A204.1 (cell line): ENCODE measurements around the gene IQCK.

Source experiments
- FAIRE-seq: peaks from 2 replicates; lab custom pipeline; 2012; peaks lifted over from hg19 to GRCh38; lab: Jason Lieb, UNC

IQCK gene

GRCh38 chr16:19837331-19837980 lies 119.4 kb downstream of the IQCK start:
- FAIRE-seq = no peak

GRCh38 chr16:19837984-19838707 lies 120.1 kb downstream of the IQCK start:
- FAIRE-seq = no peak

GRCh38 chr16:19840524-19841110 lies 122.5 kb downstream of the IQCK start:
- FAIRE-seq = no peak

GRCh38 chr16:19841184-19841583 lies 123.1 kb downstream of the IQCK start:
- FAIRE-seq = no peak

GRCh38 chr16:19842426-19843157 lies 124.5 kb downstream of the IQCK start:
- FAIRE-seq = no peak

GRCh38 chr16:19843371-19843770 lies 125.3 kb downstream of the IQCK start:
- no peak for FAIRE-seq

- no peak for FAIRE-seq
Observed at GRCh38 chr16:19844945-19845641, 127.0 kb downstream of the IQCK start.

- no peak for FAIRE-seq
Observed at GRCh38 chr16:19846436-19846835, 128.4 kb downstream of the IQCK start.

- no peak for FAIRE-seq
Observed at GRCh38 chr16:19848756-19849155, 130.7 kb downstream of the IQCK start.

- no peak for FAIRE-seq
Observed at GRCh38 chr16:19850131-19850817, 132.2 kb downstream of the IQCK start.

- no peak for FAIRE-seq
Observed at GRCh38 chr16:19851476-19851875, 133.4 kb downstream of the IQCK start.

GRCh38 chr16:19853132-19853741 lies 135.2 kb downstream of the IQCK start:
- no peak for FAIRE-seq

- no peak for FAIRE-seq
Observed at GRCh38 chr16:19853742-19854542, 135.9 kb downstream of the IQCK start.

GRCh38 chr16:19854543-19854876 lies 136.4 kb downstream of the IQCK start:
- no peak for FAIRE-seq

GRCh38 chr16:19856120-19856519 lies 138.0 kb downstream of the IQCK start:
- no peak for FAIRE-seq

- FAIRE-seq = no peak
Observed at GRCh38 chr16:19857593-19858339, 139.7 kb downstream of the IQCK start.

GRCh38 chr16:19858340-19859018 lies 140.4 kb downstream of the IQCK start:
- FAIRE-seq = no peak

GRCh38 chr16:19859166-19859565 lies 141.1 kb downstream of the IQCK start:
- FAIRE-seq = no peak

GRCh38 chr16:19859603-19860002 lies 141.5 kb downstream of the IQCK start:
- FAIRE-seq = no peak
